ENCODE data around the gene DBF4B.

The DBF4B gene

GRCh38 chr17:44794851-44795413, 86.5 kb downstream of the DBF4B start:
- peaks cover 5% of the 10 kb centered on the region for H3K4me1 Mint-ChIP-seq
- no peak overlapping the region for H3K27ac Mint-ChIP-seq
- H3K27me3 Mint-ChIP-seq, result no peaks in the 10 kb centered on the region
- no peaks in the 10 kb centered on the region for H3K9me3 Mint-ChIP-seq
- H3K36me3 Mint-ChIP-seq, result no peaks in the 10 kb centered on the region
- no peak overlapping the region for H3K4me3 Mint-ChIP-seq

DNA sequence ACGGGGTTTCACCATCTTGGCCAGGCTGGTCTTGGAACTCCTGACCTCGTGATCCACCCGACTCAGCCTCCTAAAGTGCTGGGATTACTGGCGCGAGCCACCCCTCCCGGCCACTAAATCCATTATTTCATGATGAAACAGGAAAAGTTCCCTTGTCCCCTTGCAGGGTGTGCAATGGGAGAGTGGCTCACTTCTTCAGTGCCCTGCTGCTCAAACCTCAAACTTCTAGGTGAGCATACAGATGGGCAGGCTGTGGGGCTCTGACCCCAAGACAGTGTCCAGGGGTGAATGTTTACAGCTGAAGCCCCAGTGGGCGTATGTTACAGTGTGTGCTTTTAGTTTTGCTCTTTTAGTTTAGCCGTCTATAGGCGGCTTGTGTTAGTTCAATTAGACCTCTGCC, 87.0 kb downstream of the DBF4B start:
- H3K27ac Mint-ChIP-seq, result no peak overlapping the region
- H3K36me3 Mint-ChIP-seq, result no peaks in the 10 kb centered on the region
- peaks cover 5% of the 10 kb centered on the region for H3K4me1 Mint-ChIP-seq
- H3K9me3 Mint-ChIP-seq, result no peaks in the 10 kb centered on the region
- H3K27me3 Mint-ChIP-seq, result no peaks in the 10 kb centered on the region
- no peak overlapping the region for H3K4me3 Mint-ChIP-seq

DNA sequence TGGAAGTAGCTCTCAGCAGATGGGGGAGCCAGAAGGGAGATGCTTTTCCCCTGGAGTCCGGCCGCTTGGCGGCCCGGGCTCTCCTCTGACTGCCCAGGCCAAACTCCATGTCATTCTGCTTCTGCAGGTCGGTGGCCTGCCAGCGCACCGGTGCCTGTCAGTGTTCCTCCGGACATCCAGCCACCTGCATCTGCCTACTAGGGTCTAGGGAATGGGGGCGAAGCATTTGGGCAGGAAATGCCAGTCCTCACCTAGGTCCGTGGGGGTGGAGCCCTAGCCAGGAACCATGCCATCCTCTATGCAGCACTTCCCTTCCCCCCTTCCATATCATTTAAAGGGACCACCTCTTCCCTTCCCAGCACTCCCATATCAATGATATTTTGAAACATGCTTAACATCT, 87.5 kb downstream of the DBF4B start:
- no peak overlapping the region for H3K4me3 Mint-ChIP-seq
- no peaks in the 10 kb centered on the region for H3K36me3 Mint-ChIP-seq
- H3K9me3 Mint-ChIP-seq, result no peaks in the 10 kb centered on the region
- H3K4me1 Mint-ChIP-seq, result peaks cover 5% of the 10 kb centered on the region
- no peak overlapping the region for H3K27ac Mint-ChIP-seq
- no peaks in the 10 kb centered on the region for H3K27me3 Mint-ChIP-seq

GRCh38 chr17:44796731-44797130, 88.3 kb downstream of the DBF4B start:
- Mint-ChIP-seq H3K36me3 (no peaks in the 10 kb centered on the region), H3K27ac (no peak overlapping the region), H3K4me3 (no peak overlapping the region), H3K27me3 (no peaks in the 10 kb centered on the region), H3K9me3 (no peaks in the 10 kb centered on the region), H3K4me1 (peaks cover 5% of the 10 kb centered on the region)

GRCh38 chr17:44797802-44798201, 89.3 kb downstream of the DBF4B start:
- Mint-ChIP-seq H3K27me3 (no peaks in the 10 kb centered on the region), H3K4me3 (no peak overlapping the region), H3K9me3 (no peaks in the 10 kb centered on the region), H3K27ac (no peak overlapping the region), H3K4me1 (peaks cover 5% of the 10 kb centered on the region), H3K36me3 (no peaks in the 10 kb centered on the region)

DNA sequence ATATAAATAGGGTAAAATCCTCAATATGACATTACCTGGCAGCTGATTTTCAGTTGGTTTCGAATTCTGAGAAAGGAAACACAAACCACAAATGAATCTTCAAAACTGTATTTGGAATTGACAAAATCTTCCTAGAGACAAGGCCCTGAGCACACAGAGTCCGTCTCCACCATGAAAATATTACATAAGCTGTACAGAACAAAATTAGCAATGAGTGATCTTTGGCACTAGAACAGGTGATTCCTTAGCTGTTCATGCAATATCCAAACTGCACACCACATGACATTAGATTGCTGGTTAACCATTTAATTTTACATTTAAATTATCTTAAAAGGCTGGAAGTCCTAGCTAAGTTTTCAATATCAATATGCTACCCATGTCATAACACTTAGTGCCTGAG, 89.9 kb downstream of the DBF4B start:
- Mint-ChIP-seq H3K27ac (no peak overlapping the region), H3K9me3 (no peaks in the 10 kb centered on the region), H3K4me1 (peaks cover 5% of the 10 kb centered on the region), H3K36me3 (no peaks in the 10 kb centered on the region), H3K4me3 (no peak overlapping the region), H3K27me3 (no peaks in the 10 kb centered on the region)

Measured in activated naive CD4-positive, alpha-beta T cell treated with anti-CD3 and anti-CD28 coated beads, Interleukin-2, amount 50 U/mL, for 24 hours (primary cell).